Measurements from ENCODE around the gene OR6Q1. TPM values are rescaled to one million over a fixed set of nuclear protein-coding genes. Genes with fewer than 3 reads are reported as not detected.
"Not testable (repeated sequence)": the region's sequence is repeated elsewhere in the genome, so short reads cannot be mapped to it uniquely, and the experiment has no call there.

Gene OR6Q1
- total and polyA plus RNA-seq, 2 experiments from 2014 or later, result not detected

GRCh38 chr11:58000021-58000420 is 30.7 kb upstream of the OR6Q1 start:
- DNase-seq (ENCODE audit: low spot score); H3K4me2 ChIP-seq; H3K9me3 ChIP-seq (ENCODE audit: low read depth); H3K4me1 ChIP-seq (ENCODE audit: insufficient read depth); H3K79me2 ChIP-seq; H4K20me1 ChIP-seq (ENCODE audit: insufficient read depth, poor library complexity, severe bottlenecking); H3K36me3 ChIP-seq (replicated peaks; ENCODE audit: insufficient read depth, low read depth); H3K27ac ChIP-seq; H2AFZ ChIP-seq; H3K4me3 ChIP-seq; H3K27me3 ChIP-seq; H3K9me2 ChIP-seq (replicated peaks; ENCODE audit: insufficient read depth): not testable (repeated sequence)
- 96% methylated on average over 10 of the region's 10 CpGs for whole genome bisulfite sequencing (ENCODE audit: low lambda C conversion rate, missing lambda C conversion rate)

GRCh38 chr11:58000699-58001098 is 30.1 kb upstream of the OR6Q1 start:
- DNase-seq (ENCODE audit: low spot score), result no peak
- Histone ChIP-seq H4K20me1 (ENCODE audit: insufficient read depth, poor library complexity, severe bottlenecking) (no peaks in the 10 kb centered on the region), H3K4me1 (ENCODE audit: insufficient read depth) (no peaks in the 10 kb centered on the region), H3K9me3 (ENCODE audit: low read depth) (no peaks in the 10 kb centered on the region), H3K4me3 (no peak overlapping the region), H3K27me3 (no peaks in the 10 kb centered on the region), H3K36me3 (replicated peaks; ENCODE audit: insufficient read depth, low read depth) (no peaks in the 10 kb centered on the region), H3K4me2 (no peak overlapping the region), H3K79me2 (no peaks in the 10 kb centered on the region), H2AFZ (no peak overlapping the region), H3K9me2 (replicated peaks; ENCODE audit: insufficient read depth) (no peaks in the 10 kb centered on the region), H3K27ac (no peak overlapping the region)
- no peak for TF ChIP-seq EZH2 (IDR thresholded peaks at IDR 0.05; ENCODE audit: borderline replicate concordance)
- TF ChIP-seq EZH2phosphoT487 (IDR thresholded peaks at IDR 0.05; ENCODE audit: low read depth, severe bottlenecking, unreplicated experiment), result no peak
- no peak for TF ChIP-seq CTCF (IDR thresholded peaks at IDR 0.05; ENCODE audit: poor library complexity)
- WGBS (ENCODE audit: low lambda C conversion rate, missing lambda C conversion rate), result 88% methylated on average over 4 of the region's 5 CpGs

- H3K9me2 ChIP-seq (replicated peaks; ENCODE audit: insufficient read depth), result no peaks in the 10 kb centered on the region
- no peaks in the 10 kb centered on the region for H3K36me3 ChIP-seq (replicated peaks; ENCODE audit: insufficient read depth, low read depth)
- no peak overlapping the region for H3K4me2 ChIP-seq
- no peak overlapping the region for H3K4me3 ChIP-seq
- 73% methylated on average over 2 of the region's 2 CpGs for WGBS (ENCODE audit: low lambda C conversion rate, missing lambda C conversion rate)
- H3K4me1 ChIP-seq (ENCODE audit: insufficient read depth), result no peaks in the 10 kb centered on the region
- no peaks in the 10 kb centered on the region for H3K79me2 ChIP-seq
- DNase-seq (ENCODE audit: low spot score), result no peak
- H4K20me1 ChIP-seq (ENCODE audit: insufficient read depth, poor library complexity, severe bottlenecking), result no peaks in the 10 kb centered on the region
- TF ChIP-seq EZH2 (IDR thresholded peaks at IDR 0.05; ENCODE audit: borderline replicate concordance), result no peak
- H3K9me3 ChIP-seq (ENCODE audit: low read depth), result no peaks in the 10 kb centered on the region
- no peak overlapping the region for H2AFZ ChIP-seq
- H3K27ac ChIP-seq, result no peak overlapping the region
- H3K27me3 ChIP-seq, result no peaks in the 10 kb centered on the region
Observed at GRCh38 chr11:58003036-58003435, 27.7 kb upstream of the OR6Q1 start.

- no peak overlapping the region for H3K27ac ChIP-seq
- H3K9me2 ChIP-seq (replicated peaks; ENCODE audit: insufficient read depth), result no peaks in the 10 kb centered on the region
- no peak overlapping the region for H2AFZ ChIP-seq
- H4K20me1 ChIP-seq (ENCODE audit: insufficient read depth, poor library complexity, severe bottlenecking), result no peaks in the 10 kb centered on the region
- H3K4me1 ChIP-seq (ENCODE audit: insufficient read depth), result no peaks in the 10 kb centered on the region
- H3K36me3 ChIP-seq (replicated peaks; ENCODE audit: insufficient read depth, low read depth), result no peaks in the 10 kb centered on the region
- no peaks in the 10 kb centered on the region for H3K9me3 ChIP-seq (ENCODE audit: low read depth)
- H3K27me3 ChIP-seq, result no peaks in the 10 kb centered on the region
- TF ChIP-seq CTCF (IDR thresholded peaks at IDR 0.05; ENCODE audit: poor library complexity), result no peak
- TF ChIP-seq EZH2 (IDR thresholded peaks at IDR 0.05; ENCODE audit: borderline replicate concordance), result no peak
- TF ChIP-seq EZH2phosphoT487 (IDR thresholded peaks at IDR 0.05; ENCODE audit: low read depth, severe bottlenecking, unreplicated experiment), result no peak
- DNase-seq (ENCODE audit: low spot score), result no peak
- H3K79me2 ChIP-seq, result no peaks in the 10 kb centered on the region
- no peak overlapping the region for H3K4me3 ChIP-seq
- no peak overlapping the region for H3K4me2 ChIP-seq
Observed at GRCh38 chr11:58003591-58003990, 27.2 kb upstream of the OR6Q1 start.

- TF ChIP-seq CTCF (IDR thresholded peaks at IDR 0.05; ENCODE audit: poor library complexity), result no peak
- TF ChIP-seq EZH2 (IDR thresholded peaks at IDR 0.05; ENCODE audit: borderline replicate concordance), result no peak
- TF ChIP-seq EZH2phosphoT487 (IDR thresholded peaks at IDR 0.05; ENCODE audit: low read depth, severe bottlenecking, unreplicated experiment), result no peak
- Histone ChIP-seq H3K9me3 (ENCODE audit: low read depth) (no peaks in the 10 kb centered on the region), H4K20me1 (ENCODE audit: insufficient read depth, poor library complexity, severe bottlenecking) (no peaks in the 10 kb centered on the region), H2AFZ (no peak overlapping the region), H3K79me2 (no peaks in the 10 kb centered on the region), H3K27ac (no peak overlapping the region), H3K9me2 (replicated peaks; ENCODE audit: insufficient read depth) (no peaks in the 10 kb centered on the region), H3K36me3 (replicated peaks; ENCODE audit: insufficient read depth, low read depth) (no peaks in the 10 kb centered on the region), H3K4me2 (no peak overlapping the region), H3K4me3 (no peak overlapping the region), H3K27me3 (no peaks in the 10 kb centered on the region), H3K4me1 (ENCODE audit: insufficient read depth) (no peaks in the 10 kb centered on the region)
- DNase-seq (ENCODE audit: low spot score), result no peak
- 78% methylated on average over 6 of the region's 6 CpGs for WGBS (ENCODE audit: low lambda C conversion rate, missing lambda C conversion rate)
Observed at GRCh38 chr11:58004664-58005063, 26.1 kb upstream of the OR6Q1 start.

Measured in hepatocyte (in vitro differentiated cells).